Measurements from ENCODE around the gene OR52B6.

The OR52B6 gene

DNA sequence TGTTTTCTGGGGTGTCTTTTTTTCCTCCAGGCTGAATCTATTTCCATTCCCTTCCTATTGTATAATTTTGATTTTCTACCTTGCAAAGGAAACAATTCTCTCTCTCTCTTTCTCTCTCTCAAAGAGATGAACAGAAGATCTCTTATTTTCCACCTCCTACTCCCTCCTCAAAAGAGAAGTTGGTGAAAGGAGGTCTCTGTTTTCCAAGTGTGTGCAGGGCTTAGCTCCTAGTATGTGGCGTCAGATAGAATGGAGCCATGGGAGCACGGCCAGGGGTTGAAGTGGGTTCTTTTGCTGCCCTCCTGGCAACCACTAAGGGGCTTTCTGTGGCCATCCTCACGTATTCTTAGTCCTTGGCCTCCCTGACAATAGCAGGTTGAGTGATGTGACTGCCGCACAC is 44.6 kb downstream of the OR52B6 start (continued):
- TF ChIP-seq, protein P1, sequence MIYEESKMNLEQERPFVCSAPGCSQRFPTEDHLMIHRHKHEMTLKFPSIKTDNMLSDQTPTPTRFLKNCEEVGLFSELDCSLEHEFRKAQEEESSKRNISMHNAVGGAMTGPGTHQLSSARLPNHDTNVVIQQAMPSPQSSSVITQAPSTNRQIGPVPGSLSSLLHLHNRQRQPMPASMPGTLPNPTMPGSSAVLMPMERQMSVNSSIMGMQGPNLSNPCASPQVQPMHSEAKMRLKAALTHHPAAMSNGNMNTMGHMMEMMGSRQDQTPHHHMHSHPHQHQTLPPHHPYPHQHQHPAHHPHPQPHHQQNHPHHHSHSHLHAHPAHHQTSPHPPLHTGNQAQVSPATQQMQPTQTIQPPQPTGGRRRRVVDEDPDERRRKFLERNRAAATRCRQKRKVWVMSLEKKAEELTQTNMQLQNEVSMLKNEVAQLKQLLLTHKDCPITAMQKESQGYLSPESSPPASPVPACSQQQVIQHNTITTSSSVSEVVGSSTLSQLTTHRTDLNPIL (CRISPR knock-in tag; IDR thresholded peaks at IDR 0.05; ENCODE audit: low read depth): no peak
- TF ChIP-seq SNAI2 (CRISPR knock-in tag; IDR thresholded peaks at IDR 0.05): no peak
- TF ChIP-seq TCF4 (CRISPR knock-in tag; IDR thresholded peaks at IDR 0.05; ENCODE audit: borderline replicate concordance): no peak

DNA sequence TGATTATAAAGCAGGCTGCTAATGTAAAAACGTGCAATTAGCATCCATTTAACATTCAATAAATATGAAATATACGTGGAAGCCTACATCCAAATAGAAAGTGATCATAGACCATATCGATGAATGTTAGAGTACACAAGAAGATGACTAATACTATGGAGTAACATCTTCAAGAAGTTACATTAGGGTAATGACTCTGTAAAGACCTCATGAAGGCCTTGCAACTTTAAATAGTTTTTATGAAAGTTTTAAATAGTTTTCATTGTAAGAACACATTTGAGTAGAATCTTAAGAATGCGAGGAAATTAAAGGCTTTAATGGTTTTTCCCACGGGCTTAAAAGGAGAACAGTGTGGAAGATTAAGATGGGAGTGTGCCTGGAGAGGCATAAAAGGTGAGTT is 45.5 kb downstream of the OR52B6 start:
- ATAC-seq: no peak

DNA sequence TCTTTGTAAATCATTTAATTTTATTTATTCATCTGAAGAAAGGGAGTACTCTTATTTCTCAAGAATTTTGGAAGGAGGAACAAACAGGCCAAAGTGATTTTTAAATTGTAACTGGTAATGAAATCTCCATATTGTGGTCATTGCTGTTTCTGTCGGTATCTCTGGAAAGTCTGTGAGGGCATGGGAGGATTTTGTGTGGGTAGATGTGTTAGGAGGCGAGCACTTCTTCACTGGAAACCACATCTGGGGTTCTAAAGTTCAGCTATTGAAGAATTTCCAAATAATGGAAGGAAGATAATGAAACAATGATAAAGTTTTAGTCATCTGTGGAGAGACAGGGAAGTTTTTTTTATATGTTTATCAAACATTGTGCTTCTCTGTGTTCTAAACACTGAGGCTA is 50.7 kb downstream of the OR52B6 start:
- ATAC-seq: no peak
- no peak for TF ChIP-seq GLIS3 (CRISPR knock-in tag; IDR thresholded peaks at IDR 0.05)
- TF ChIP-seq SNAI2 (CRISPR knock-in tag; IDR thresholded peaks at IDR 0.05): no peak
- no peak for TF ChIP-seq ZNF565 (CRISPR knock-in tag; conservative IDR thresholded peaks at IDR 0.05; ENCODE audit: low read depth)
- no peak for TF ChIP-seq TOX (CRISPR knock-in tag; IDR thresholded peaks at IDR 0.05; ENCODE audit: borderline replicate concordance)
- TF ChIP-seq BACH2 (CRISPR knock-in tag; IDR thresholded peaks at IDR 0.05; ENCODE audit: borderline replicate concordance): no peak
- TF ChIP-seq ZFP3 (CRISPR knock-in tag; IDR thresholded peaks at IDR 0.05): no peak
- TF ChIP-seq ZNF8 (CRISPR knock-in tag; IDR thresholded peaks at IDR 0.05): no peak
- no peak for TF ChIP-seq ZC3H10 (CRISPR knock-in tag; IDR thresholded peaks at IDR 0.05)
- TF ChIP-seq, protein P1 (CRISPR knock-in tag; IDR thresholded peaks at IDR 0.05; ENCODE audit: low read depth): no peak
- no peak for TF ChIP-seq CSDC2 (CRISPR knock-in tag; IDR thresholded peaks at IDR 0.05)
- no peak for TF ChIP-seq ARNTL (CRISPR knock-in tag; IDR thresholded peaks at IDR 0.05; ENCODE audit: borderline replicate concordance, low read depth)
- TF ChIP-seq OSR1 (CRISPR knock-in tag; IDR thresholded peaks at IDR 0.05): no peak
- TF ChIP-seq, protein P2, sequence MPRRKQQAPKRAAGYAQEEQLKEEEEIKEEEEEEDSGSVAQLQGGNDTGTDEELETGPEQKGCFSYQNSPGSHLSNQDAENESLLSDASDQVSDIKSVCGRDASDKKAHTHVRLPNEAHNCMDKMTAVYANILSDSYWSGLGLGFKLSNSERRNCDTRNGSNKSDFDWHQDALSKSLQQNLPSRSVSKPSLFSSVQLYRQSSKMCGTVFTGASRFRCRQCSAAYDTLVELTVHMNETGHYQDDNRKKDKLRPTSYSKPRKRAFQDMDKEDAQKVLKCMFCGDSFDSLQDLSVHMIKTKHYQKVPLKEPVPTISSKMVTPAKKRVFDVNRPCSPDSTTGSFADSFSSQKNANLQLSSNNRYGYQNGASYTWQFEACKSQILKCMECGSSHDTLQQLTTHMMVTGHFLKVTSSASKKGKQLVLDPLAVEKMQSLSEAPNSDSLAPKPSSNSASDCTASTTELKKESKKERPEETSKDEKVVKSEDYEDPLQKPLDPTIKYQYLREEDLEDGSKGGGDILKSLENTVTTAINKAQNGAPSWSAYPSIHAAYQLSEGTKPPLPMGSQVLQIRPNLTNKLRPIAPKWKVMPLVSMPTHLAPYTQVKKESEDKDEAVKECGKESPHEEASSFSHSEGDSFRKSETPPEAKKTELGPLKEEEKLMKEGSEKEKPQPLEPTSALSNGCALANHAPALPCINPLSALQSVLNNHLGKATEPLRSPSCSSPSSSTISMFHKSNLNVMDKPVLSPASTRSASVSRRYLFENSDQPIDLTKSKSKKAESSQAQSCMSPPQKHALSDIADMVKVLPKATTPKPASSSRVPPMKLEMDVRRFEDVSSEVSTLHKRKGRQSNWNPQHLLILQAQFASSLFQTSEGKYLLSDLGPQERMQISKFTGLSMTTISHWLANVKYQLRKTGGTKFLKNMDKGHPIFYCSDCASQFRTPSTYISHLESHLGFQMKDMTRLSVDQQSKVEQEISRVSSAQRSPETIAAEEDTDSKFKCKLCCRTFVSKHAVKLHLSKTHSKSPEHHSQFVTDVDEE (CRISPR knock-in tag; IDR thresholded peaks at IDR 0.05): no peak

More for the DNA sequence above, 45.5 kb downstream of the OR52B6 start:
- no peak for TF ChIP-seq PPARA (CRISPR knock-in tag; IDR thresholded peaks at IDR 0.05; ENCODE audit: borderline replicate concordance)
- TF ChIP-seq GLIS3 (CRISPR knock-in tag; IDR thresholded peaks at IDR 0.05): no peak
- TF ChIP-seq, protein P3, sequence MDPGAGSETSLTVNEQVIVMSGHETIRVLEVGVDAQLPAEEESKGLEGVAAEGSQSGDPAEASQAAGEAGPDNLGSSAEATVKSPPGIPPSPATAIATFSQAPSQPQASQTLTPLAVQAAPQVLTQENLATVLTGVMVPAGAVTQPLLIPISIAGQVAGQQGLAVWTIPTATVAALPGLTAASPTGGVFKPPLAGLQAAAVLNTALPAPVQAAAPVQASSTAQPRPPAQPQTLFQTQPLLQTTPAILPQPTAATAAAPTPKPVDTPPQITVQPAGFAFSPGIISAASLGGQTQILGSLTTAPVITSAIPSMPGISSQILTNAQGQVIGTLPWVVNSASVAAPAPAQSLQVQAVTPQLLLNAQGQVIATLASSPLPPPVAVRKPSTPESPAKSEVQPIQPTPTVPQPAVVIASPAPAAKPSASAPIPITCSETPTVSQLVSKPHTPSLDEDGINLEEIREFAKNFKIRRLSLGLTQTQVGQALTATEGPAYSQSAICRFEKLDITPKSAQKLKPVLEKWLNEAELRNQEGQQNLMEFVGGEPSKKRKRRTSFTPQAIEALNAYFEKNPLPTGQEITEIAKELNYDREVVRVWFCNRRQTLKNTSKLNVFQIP (CRISPR knock-in tag; IDR thresholded peaks at IDR 0.05; ENCODE audit: borderline replicate concordance, low read depth): no peak
- no peak for TF ChIP-seq TOX (CRISPR knock-in tag; IDR thresholded peaks at IDR 0.05; ENCODE audit: borderline replicate concordance)
- TF ChIP-seq ZFP30 (CRISPR knock-in tag; IDR thresholded peaks at IDR 0.05): no peak
- TF ChIP-seq, protein P2 (CRISPR knock-in tag; IDR thresholded peaks at IDR 0.05): no peak
- no peak for TF ChIP-seq TCF4 (CRISPR knock-in tag; IDR thresholded peaks at IDR 0.05; ENCODE audit: borderline replicate concordance)
- no peak for TF ChIP-seq ARNTL (CRISPR knock-in tag; IDR thresholded peaks at IDR 0.05; ENCODE audit: borderline replicate concordance, low read depth)
- no peak for TF ChIP-seq ZNF565 (CRISPR knock-in tag; conservative IDR thresholded peaks at IDR 0.05; ENCODE audit: low read depth)
- no peak for TF ChIP-seq ZC3H10 (CRISPR knock-in tag; IDR thresholded peaks at IDR 0.05)
- no peak for TF ChIP-seq SNAI2 (CRISPR knock-in tag; IDR thresholded peaks at IDR 0.05)
- TF ChIP-seq, protein P4, sequence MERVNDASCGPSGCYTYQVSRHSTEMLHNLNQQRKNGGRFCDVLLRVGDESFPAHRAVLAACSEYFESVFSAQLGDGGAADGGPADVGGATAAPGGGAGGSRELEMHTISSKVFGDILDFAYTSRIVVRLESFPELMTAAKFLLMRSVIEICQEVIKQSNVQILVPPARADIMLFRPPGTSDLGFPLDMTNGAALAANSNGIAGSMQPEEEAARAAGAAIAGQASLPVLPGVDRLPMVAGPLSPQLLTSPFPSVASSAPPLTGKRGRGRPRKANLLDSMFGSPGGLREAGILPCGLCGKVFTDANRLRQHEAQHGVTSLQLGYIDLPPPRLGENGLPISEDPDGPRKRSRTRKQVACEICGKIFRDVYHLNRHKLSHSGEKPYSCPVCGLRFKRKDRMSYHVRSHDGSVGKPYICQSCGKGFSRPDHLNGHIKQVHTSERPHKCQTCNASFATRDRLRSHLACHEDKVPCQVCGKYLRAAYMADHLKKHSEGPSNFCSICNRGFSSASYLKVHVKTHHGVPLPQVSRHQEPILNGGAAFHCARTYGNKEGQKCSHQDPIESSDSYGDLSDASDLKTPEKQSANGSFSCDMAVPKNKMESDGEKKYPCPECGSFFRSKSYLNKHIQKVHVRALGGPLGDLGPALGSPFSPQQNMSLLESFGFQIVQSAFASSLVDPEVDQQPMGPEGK (CRISPR knock-in tag; IDR thresholded peaks at IDR 0.05; ENCODE audit: borderline replicate concordance): no peak
- no peak for TF ChIP-seq OSR1 (CRISPR knock-in tag; IDR thresholded peaks at IDR 0.05)
- TF ChIP-seq RARB (CRISPR knock-in tag; IDR thresholded peaks at IDR 0.05): no peak
- no peak for TF ChIP-seq BACH2 (CRISPR knock-in tag; IDR thresholded peaks at IDR 0.05; ENCODE audit: borderline replicate concordance)
- TF ChIP-seq, protein P5, sequence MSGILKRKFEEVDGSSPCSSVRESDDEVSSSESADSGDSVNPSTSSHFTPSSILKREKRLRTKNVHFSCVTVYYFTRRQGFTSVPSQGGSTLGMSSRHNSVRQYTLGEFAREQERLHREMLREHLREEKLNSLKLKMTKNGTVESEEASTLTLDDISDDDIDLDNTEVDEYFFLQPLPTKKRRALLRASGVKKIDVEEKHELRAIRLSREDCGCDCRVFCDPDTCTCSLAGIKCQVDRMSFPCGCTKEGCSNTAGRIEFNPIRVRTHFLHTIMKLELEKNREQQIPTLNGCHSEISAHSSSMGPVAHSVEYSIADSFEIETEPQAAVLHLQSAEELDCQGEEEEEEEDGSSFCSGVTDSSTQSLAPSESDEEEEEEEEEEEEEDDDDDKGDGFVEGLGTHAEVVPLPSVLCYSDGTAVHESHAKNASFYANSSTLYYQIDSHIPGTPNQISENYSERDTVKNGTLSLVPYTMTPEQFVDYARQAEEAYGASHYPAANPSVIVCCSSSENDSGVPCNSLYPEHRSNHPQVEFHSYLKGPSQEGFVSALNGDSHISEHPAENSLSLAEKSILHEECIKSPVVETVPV (CRISPR knock-in tag; IDR thresholded peaks at IDR 0.05): no peak
- TF ChIP-seq CSDC2 (CRISPR knock-in tag; IDR thresholded peaks at IDR 0.05): no peak
- no peak for TF ChIP-seq ISL1 (CRISPR knock-in tag; IDR thresholded peaks at IDR 0.05)
- no peak for TF ChIP-seq ZNF70 (CRISPR knock-in tag; IDR thresholded peaks at IDR 0.05)
